ENCODE measurements around the gene WSCD2.

- TF ChIP-seq CTCF (IDR thresholded peaks at IDR 0.05; ENCODE audit: low read length), result no peak
- TF ChIP-seq EZH2 (optimal IDR thresholded peaks at IDR 0.05; ENCODE audit: low read depth, low read length), result no peak
Measured at GRCh38 chr12:108106599-108106998, 22.5 kb upstream of the WSCD2 start.
